Measurements from ENCODE around the gene ELL. TPM values are rescaled to one million over a fixed set of nuclear protein-coding genes. Genes with fewer than 3 reads are reported as not detected.

ELL gene
- total RNA-seq, 3 donors from 2014 or later (not counting 1 experiment from before 2014, with no cell fraction given), result 61.1 to 64.3 (median 63.8) TPM

GRCh38 chr19:18456279-18456678 is 65.6 kb downstream of the ELL start:
- H3K36me3 Mint-ChIP-seq, result no peaks in the 10 kb centered on the region
- H3K4me3 Mint-ChIP-seq, result no peak overlapping the region
- TF ChIP-seq, protein P1, sequence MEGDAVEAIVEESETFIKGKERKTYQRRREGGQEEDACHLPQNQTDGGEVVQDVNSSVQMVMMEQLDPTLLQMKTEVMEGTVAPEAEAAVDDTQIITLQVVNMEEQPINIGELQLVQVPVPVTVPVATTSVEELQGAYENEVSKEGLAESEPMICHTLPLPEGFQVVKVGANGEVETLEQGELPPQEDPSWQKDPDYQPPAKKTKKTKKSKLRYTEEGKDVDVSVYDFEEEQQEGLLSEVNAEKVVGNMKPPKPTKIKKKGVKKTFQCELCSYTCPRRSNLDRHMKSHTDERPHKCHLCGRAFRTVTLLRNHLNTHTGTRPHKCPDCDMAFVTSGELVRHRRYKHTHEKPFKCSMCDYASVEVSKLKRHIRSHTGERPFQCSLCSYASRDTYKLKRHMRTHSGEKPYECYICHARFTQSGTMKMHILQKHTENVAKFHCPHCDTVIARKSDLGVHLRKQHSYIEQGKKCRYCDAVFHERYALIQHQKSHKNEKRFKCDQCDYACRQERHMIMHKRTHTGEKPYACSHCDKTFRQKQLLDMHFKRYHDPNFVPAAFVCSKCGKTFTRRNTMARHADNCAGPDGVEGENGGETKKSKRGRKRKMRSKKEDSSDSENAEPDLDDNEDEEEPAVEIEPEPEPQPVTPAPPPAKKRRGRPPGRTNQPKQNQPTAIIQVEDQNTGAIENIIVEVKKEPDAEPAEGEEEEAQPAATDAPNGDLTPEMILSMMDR (IDR thresholded peaks at IDR 0.05), result no peak
- peaks cover 44% of the 10 kb centered on the region for H3K36me3 ChIP-seq (ENCODE audit: control insufficient read depth, insufficient read depth, low read length)
- no peaks in the 10 kb centered on the region for H3K9me3 Mint-ChIP-seq
- peak in 1 of 3 donors; percentile 20 for ATAC-seq
- no peak overlapping the region for H3K4me3 ChIP-seq (ENCODE audit: low read length)
- intact Hi-C loops (cut with micrococcal nuclease), result no loop called here
- no peaks in the 10 kb centered on the region for H3K27me3 ChIP-seq (ENCODE audit: control insufficient read depth, insufficient read depth, low read length)
- 94% methylated on average over 4 of the region's 4 CpGs for WGBS (ENCODE audit: insufficient coverage)
- no peak overlapping the region for H3K27ac ChIP-seq (ENCODE audit: low read length)
- no peak for DNase-seq
- H3K9me3 ChIP-seq (ENCODE audit: control insufficient read depth, insufficient read depth, low read length), result no peaks in the 10 kb centered on the region
- peaks cover 2% of the 10 kb centered on the region for H3K4me1 ChIP-seq (ENCODE audit: control insufficient read depth, insufficient read depth, low read length)
- peaks cover 10 to 15% of the 10 kb centered on the region in 2 donors for H3K4me1 Mint-ChIP-seq
- no peaks in the 10 kb centered on the region for H3K27me3 Mint-ChIP-seq (ENCODE audit: low read depth in 2 of 2)
- peak overlapping the region; percentile 50 to 72 for H3K27ac Mint-ChIP-seq

DNA sequence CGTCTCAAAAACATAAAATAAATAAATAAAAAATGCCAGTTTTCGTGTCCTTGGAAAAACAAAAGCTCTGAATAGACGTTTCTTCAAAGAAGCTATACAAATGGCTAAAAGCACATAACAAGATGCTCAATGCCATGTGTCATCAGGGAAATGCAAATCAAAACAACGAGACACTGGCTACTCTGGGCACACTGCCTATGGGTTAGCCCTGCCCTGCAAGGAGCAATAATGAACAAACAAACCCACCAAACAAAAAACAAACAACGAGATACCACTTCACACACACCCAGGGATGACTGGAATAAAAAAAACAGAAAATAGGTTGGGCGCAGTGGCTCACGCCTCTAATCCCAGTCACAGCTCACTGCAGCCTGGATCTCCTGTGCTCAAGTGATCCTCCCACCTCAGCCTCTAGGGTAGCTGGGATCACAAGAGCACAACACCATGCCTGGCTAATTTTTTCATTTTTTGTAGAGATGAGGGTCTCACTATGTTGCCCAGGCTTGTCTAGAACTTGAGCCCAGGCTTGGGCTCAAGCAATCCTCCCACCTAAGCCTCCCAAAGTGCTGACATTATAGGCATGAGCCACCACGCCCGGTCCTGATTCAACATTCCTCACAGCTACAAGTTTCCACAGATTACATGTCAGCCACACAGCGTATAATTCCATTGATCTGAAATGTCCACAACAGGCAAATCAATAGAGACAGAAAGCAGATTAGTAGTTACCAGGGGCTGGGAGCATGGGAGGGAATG is 68.4 kb downstream of the ELL start:
- H3K4me3 ChIP-seq (ENCODE audit: low read length), result no peak overlapping the region
- Mint-ChIP-seq H3K27ac (peak overlapping the region; percentile 12 to 17), H3K9me3 (no peaks in the 10 kb centered on the region), H3K36me3 (no peaks in the 10 kb centered on the region), H3K4me3 (no peak overlapping the region), H3K27me3 (ENCODE audit: low read depth in 2 of 2) (no peaks in the 10 kb centered on the region), H3K4me1 (peaks cover 10 to 23% of the 10 kb centered on the region in 2 donors)
- no peaks in the 10 kb centered on the region for H3K9me3 ChIP-seq (ENCODE audit: control insufficient read depth, insufficient read depth, low read length)
- no peak for DNase-seq
- ATAC-seq, result no peak
- H3K27me3 ChIP-seq (ENCODE audit: control insufficient read depth, insufficient read depth, low read length), result no peaks in the 10 kb centered on the region
- intact Hi-C loops (cut with micrococcal nuclease), result no loop called here
- TF ChIP-seq, protein P1 (IDR thresholded peaks at IDR 0.05), result no peak
- no peak overlapping the region for H3K27ac ChIP-seq (ENCODE audit: low read length)
- WGBS (ENCODE audit: insufficient coverage), result 93% methylated on average over 9 of the region's 10 CpGs
- peaks cover 50% of the 10 kb centered on the region for H3K36me3 ChIP-seq (ENCODE audit: control insufficient read depth, insufficient read depth, low read length)
- H3K4me1 ChIP-seq (ENCODE audit: control insufficient read depth, insufficient read depth, low read length), result peaks cover 8% of the 10 kb centered on the region

DNA sequence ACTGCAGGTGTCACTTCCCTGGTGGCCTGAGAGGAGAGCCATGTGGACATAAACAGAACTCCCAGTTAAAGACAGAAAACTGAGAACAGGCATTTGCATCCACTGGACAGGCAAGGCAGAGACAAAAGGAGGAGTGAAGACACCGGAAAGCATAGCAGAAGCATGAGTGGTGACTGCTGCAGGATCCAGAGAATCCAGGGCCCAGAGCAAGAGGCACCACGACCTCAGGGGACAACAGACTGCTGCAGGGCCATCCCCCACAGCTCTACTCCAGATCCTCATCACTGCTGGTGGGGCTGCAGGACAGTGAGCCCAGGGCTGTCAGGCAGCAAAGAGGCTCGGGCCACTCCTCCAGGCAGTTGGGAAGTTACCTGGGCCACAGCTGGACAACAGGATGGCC is 69.5 kb downstream of the ELL start:
- no peak overlapping the region for H3K4me3 ChIP-seq (ENCODE audit: low read length)
- intact Hi-C loops (cut with micrococcal nuclease), result no loop called here
- DNase-seq (no peak), ATAC-seq (no peak)
- no peaks in the 10 kb centered on the region for H3K9me3 ChIP-seq (ENCODE audit: control insufficient read depth, insufficient read depth, low read length)
- peaks cover 46% of the 10 kb centered on the region for H3K36me3 ChIP-seq (ENCODE audit: control insufficient read depth, insufficient read depth, low read length)
- Mint-ChIP-seq H3K36me3 (no peaks in the 10 kb centered on the region), H3K4me1 (peaks cover 10 to 26% of the 10 kb centered on the region in 2 donors), H3K27ac (peak overlapping the region in 1 of 2 donors; percentile 45), H3K9me3 (no peaks in the 10 kb centered on the region), H3K27me3 (ENCODE audit: low read depth in 2 of 2) (no peaks in the 10 kb centered on the region), H3K4me3 (no peak overlapping the region)
- no peaks in the 10 kb centered on the region for H3K27me3 ChIP-seq (ENCODE audit: control insufficient read depth, insufficient read depth, low read length)
- 88% methylated on average over 3 of the region's 3 CpGs for WGBS (ENCODE audit: insufficient coverage)
- H3K27ac ChIP-seq (ENCODE audit: low read length), result no peak overlapping the region
- TF ChIP-seq, protein P1 (IDR thresholded peaks at IDR 0.05), result no peak
- H3K4me1 ChIP-seq (ENCODE audit: control insufficient read depth, insufficient read depth, low read length), result peaks cover 8% of the 10 kb centered on the region

Data from natural killer cell (primary cell).